Loucy (cell line): ENCODE results near the gene ANKRD23.

Experiments
- CTCF ChIP-seq: fragments of 200-600 bp; sonication (generic); conservative IDR thresholded peaks from 2 replicates; pipeline ENCODE4 v1.5.1; 2014; ENCODE audit warnings: mild to moderate bottlenecking, antibody characterized with exemption, low read length
- EZH2phosphoT487 ChIP-seq: fragments of 200-600 bp; IDR thresholded peaks from 2 replicates; pipeline ENCODE4 v1.6.1; 2018; ENCODE audit warnings: antibody characterized with exemption, mild to moderate bottlenecking, moderate library complexity, borderline replicate concordance

GRCh38 chr2:96875498-96876268 lies 31.9 kb upstream of the ANKRD23 start:
- TF ChIP-seq CTCF: no peak
- TF ChIP-seq EZH2phosphoT487: no peak
